NT2/D1 (cell line): Measurements from ENCODE around the gene RBP2.

ENCODE experiments used
- DNase-seq: peaks from one replicate; pipeline ENCODE4 v3.0.0-alpha.2; 2011; ENCODE audit warnings: low read depth, low spot score
- H3K27me3 ChIP-seq: 2 replicates; pipeline ENCODE4 v1.6.0; 2011; ENCODE audit warnings: mild to moderate bottlenecking; ENCODE audit not compliant: insufficient read length, insufficient read depth
- H3K36me3 ChIP-seq: 2 replicates; pipeline ENCODE4 v1.6.1; 2011; ENCODE audit warnings: mild to moderate bottlenecking, low read length, mixed read lengths; ENCODE audit not compliant: insufficient read depth, insufficient read length
- H3K4me1 ChIP-seq: 2 replicates; pipeline ENCODE4 v1.5.1; 2011; ENCODE audit not compliant: insufficient read depth, insufficient read length
- H3K4me3 ChIP-seq: 2 replicates; pipeline ENCODE4 v1.5.1; 2011; ENCODE audit warnings: low read depth; ENCODE audit not compliant: insufficient read length
- H3K9ac ChIP-seq: 2 replicates; pipeline ENCODE4 v1.6.0; 2011; ENCODE audit warnings: low read depth; ENCODE audit not compliant: insufficient read length
- H3K9me3 ChIP-seq: 2 replicates; pipeline ENCODE4 v1.5.1; 2011; ENCODE audit warnings: mild to moderate bottlenecking, low read length; ENCODE audit not compliant: insufficient read depth
- SUZ12 ChIP-seq: IDR thresholded peaks from 2 replicates; pipeline ENCODE4 v1.6.1; 2011; ENCODE audit not compliant: insufficient read length, insufficient read depth; ENCODE audit errors: extremely low read depth
- YY1 ChIP-seq: IDR thresholded peaks from 2 replicates; pipeline ENCODE4 v1.6.1; 2011; ENCODE audit not compliant: insufficient read length, insufficient read depth
- ZNF274 ChIP-seq: IDR thresholded peaks from 2 replicates; pipeline ENCODE4 v1.6.1; 2011; ENCODE audit warnings: mild to moderate bottlenecking, low read depth, low read length

Gene RBP2

DNA sequence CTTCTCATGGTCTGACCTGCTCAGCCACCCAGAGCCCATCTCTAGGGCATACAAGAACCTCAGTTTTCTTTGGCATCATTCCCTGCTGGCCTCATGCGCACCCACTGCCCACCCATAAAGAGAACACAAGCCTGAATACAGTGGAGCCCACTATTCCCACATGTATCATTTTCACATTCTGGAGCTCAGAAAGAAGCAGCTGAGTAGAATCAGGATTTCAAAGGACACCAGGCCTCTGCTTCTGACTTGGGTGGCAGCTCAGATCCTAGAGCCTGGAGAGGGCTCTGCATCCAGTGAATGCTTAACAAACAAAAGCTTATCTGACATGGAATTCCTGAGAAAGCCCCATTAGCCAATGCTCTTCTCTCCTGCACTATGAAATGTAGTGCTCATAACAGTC, 34.7 kb downstream of the RBP2 start:
- Histone ChIP-seq H3K9ac (no peak overlapping the region), H3K4me1 (no peaks in the 10 kb centered on the region), H3K4me3 (no peak overlapping the region), H3K27me3 (no peaks in the 10 kb centered on the region), H3K9me3 (no peaks in the 10 kb centered on the region), H3K36me3 (no peaks in the 10 kb centered on the region)
- no peak for DNase-seq
- no peak for TF ChIP-seq ZNF274
- no peak for TF ChIP-seq YY1
- TF ChIP-seq SUZ12, result no peak

DNA sequence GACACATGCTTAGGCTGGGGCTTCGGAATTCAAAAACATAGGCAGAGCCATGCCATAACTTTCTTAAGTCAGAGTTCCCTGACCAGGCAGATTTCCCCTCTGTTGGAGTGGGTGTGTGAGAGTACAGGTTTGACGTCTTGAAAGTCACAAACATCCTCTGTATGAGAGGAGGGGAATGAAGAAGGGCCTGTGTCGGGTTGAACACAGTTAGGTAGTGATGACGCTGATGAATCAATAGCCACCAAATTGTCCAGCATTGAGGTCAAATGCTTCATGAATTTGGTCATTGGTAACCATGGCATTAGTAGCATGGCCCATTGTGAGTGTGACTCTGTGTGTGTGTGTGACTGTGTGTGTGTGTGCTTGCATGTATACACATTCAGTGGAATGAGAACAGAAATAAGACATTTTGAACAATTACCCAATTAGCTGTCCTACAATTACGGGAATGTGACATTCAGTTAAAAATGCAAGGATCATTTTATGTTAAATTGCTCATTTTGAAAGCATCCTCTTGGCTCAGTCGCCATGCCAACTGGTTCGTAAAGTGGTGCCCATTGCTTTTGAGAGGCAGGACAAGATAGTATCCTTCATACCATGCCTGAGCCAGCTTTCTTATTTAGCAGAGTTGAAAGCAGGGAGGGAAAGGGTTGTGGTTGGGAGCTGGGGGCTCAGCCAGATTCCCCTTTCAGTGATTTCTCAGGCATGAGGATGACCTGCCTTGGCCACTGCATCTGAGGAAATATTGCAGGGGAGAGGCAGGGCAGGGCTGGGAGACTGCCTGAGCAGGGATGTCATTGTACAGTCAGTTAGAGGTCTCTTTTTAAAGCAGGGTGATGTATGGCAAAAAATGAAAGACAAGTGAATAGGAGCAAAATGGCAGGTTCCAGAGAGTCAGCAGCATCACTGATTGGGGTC, 35.4 kb downstream of the RBP2 start:
- Histone ChIP-seq H3K9ac (no peak overlapping the region), H3K27me3 (no peaks in the 10 kb centered on the region), H3K36me3 (no peaks in the 10 kb centered on the region), H3K4me1 (no peaks in the 10 kb centered on the region), H3K4me3 (no peak overlapping the region), H3K9me3 (no peaks in the 10 kb centered on the region)
- no peak for TF ChIP-seq SUZ12
- TF ChIP-seq YY1, result no peak
- no peak for TF ChIP-seq ZNF274
- DNase-seq, result no peak

DNA sequence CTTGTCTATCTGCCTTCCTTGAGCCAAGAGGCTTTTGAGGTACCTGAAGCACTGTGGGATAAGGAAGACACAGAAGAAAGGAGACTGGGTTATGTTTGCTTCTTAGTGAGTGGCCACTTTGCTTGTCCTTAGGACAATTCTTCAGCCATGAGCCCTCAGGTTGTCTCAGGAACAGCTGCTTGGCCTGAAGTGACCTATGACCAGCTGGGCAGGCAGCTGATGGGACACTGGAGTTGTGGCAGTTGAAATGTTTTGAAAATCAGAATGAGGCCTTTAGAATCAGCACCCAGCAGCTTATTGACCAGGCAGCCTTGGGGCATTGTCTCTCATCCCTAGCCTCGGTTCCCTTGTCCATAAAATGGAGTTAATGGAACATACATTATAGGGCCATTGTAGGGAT, 37.0 kb downstream of the RBP2 start:
- no peak overlapping the region for H3K9ac ChIP-seq
- H3K4me3 ChIP-seq, result no peak overlapping the region
- peaks cover 2% of the 10 kb centered on the region for H3K4me1 ChIP-seq
- no peak for DNase-seq
- H3K27me3 ChIP-seq, result no peaks in the 10 kb centered on the region
- TF ChIP-seq SUZ12 (no peak), YY1 (no peak), ZNF274 (no peak)
- no peaks in the 10 kb centered on the region for H3K36me3 ChIP-seq
- no peaks in the 10 kb centered on the region for H3K9me3 ChIP-seq

DNA sequence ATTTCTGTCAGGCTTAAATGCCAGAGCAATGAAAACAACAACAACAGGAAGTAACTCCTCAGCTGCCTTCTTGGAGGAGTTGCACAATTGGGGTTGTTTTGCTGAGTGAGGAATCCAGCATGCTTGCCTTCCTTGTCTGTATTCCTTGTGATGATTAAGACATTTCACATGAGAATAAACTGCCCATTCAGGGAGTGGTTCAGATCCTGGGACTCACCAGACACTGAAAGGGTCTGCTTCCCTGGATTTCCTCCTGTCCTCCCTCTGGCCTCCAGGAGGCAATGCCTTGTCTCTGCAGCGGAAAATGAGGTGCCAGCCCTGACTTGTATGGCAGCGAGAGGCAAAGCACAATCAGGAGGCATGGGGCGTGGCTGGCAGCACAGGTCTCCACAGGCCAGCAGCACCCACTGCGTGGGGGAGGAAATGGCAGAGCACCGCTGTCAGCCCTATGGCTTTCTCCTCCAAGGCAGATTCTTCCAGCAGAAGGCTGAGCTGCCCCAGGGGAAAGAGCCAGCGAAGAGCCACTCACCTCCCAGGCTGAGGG, 41.5 kb downstream of the RBP2 start:
- no peaks in the 10 kb centered on the region for H3K27me3 ChIP-seq
- DNase-seq, result no peak
- no peaks in the 10 kb centered on the region for H3K9me3 ChIP-seq
- no peak overlapping the region for H3K9ac ChIP-seq
- TF ChIP-seq ZNF274 (no peak), YY1 (no peak), SUZ12 (no peak)
- H3K36me3 ChIP-seq, result no peaks in the 10 kb centered on the region
- no peak overlapping the region for H3K4me3 ChIP-seq
- H3K4me1 ChIP-seq, result peaks cover 2% of the 10 kb centered on the region

- Histone ChIP-seq H3K9ac (no peak overlapping the region), H3K9me3 (no peaks in the 10 kb centered on the region), H3K27me3 (no peaks in the 10 kb centered on the region), H3K36me3 (no peaks in the 10 kb centered on the region), H3K4me3 (no peak overlapping the region), H3K4me1 (peaks cover 2% of the 10 kb centered on the region)
- DNase-seq, result no peak
- no peak for TF ChIP-seq YY1
- TF ChIP-seq SUZ12, result no peak
- no peak for TF ChIP-seq ZNF274
These were observed 42.1 kb downstream of the RBP2 start for GRCh38 chr3:139434228-139434627.

DNA sequence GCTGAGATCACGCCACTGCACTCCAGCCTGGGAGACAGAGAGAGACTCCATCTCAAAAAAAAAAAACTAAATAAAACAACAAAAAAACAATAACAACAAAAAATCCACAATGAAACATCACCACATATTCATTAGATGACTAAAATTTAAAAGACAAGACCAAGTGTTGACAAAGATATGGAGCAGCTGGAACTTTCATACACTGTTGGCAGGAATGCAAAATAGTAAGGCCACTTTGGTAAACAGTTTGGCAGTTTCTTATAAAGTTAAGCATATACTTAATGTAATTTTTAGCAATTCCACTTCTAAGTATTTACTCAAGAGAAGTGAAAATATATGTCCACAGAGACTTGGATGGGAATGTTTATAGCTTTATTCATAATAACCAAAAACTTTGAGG, 43.2 kb downstream of the RBP2 start:
- Histone ChIP-seq H3K9me3 (no peaks in the 10 kb centered on the region), H3K4me3 (no peak overlapping the region), H3K36me3 (no peaks in the 10 kb centered on the region), H3K4me1 (peaks cover 2% of the 10 kb centered on the region), H3K9ac (no peak overlapping the region), H3K27me3 (no peaks in the 10 kb centered on the region)
- DNase-seq, result no peak
- no peak for TF ChIP-seq YY1
- no peak for TF ChIP-seq SUZ12
- TF ChIP-seq ZNF274, result no peak

DNA sequence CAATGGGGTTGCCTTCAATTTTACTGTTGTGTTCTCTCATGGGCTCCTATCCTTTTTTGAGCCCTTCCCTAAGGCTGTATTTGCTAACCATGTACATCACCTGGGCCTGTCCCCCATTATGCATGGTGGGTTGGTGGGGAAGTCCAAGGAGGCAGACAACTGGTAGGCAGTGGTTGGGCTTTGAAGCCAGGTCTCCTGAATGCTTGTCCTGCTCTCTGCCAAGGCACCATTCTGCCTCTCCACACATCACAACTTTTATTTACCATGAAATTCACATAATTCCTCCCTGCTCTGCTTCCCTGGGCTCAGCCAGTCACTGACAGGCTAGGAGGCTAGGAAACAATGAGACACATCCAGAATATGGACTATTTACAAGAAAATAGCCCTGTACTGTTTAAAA, 45.8 kb downstream of the RBP2 start:
- H3K4me3 ChIP-seq, result no peak overlapping the region
- no peaks in the 10 kb centered on the region for H3K36me3 ChIP-seq
- no peak overlapping the region for H3K9ac ChIP-seq
- DNase-seq, result no peak
- TF ChIP-seq SUZ12, result no peak
- H3K27me3 ChIP-seq, result no peaks in the 10 kb centered on the region
- no peaks in the 10 kb centered on the region for H3K9me3 ChIP-seq
- peaks cover 2% of the 10 kb centered on the region for H3K4me1 ChIP-seq
